ENCODE data around the gene TRAF1. TPM values are rescaled to one million over a fixed set of nuclear protein-coding genes. Genes with fewer than 3 reads are reported as not detected.

The TRAF1 gene
- total RNA-seq, 1 experiment from 2014 or later = 0.43 TPM

DNA sequence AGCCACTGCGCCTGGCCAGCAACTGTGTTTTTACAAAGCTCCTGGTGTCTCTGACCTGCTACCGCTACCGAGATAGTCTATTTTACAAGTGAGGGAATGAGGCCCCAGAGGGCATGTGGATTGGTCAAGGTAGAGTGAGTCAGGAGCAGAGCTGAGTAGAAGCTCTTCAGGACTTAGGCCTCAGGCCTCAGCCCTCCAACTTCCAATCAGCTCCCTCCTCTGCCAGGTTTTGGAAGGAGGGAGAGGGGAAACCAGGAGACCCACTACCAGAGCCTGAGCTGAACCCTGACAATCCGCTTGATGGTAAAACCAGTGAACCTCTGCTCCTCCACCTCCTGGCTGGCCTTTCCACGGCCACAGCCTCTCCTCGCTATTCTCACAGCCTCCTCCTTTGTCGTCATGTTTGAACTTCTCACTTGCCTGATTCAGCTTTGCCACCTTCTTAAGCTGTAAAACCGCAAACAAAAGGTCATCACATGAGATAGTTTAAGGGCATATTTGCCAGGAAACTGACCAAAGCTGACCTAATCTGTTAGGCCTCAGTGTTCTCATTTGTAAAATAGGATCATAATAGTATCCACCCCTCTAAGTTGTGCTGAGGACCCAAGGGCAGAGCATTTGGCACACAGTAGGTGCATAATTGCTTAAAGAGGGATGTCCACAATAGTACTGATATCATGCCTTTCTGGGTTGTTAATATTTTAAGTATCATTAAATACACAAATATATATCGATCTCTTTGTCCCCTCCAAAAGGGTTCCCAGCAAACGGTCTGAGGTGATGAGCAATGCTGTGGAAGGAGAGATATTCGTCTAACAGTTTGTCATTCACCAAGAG lies 1.7 kb downstream of the TRAF1 start:
- DNase-seq (ENCODE audit: low read depth) = no peak

GRCh38 chr9:120923620-120924328 lies 2.8 kb downstream of the TRAF1 start:
- DNase-seq (ENCODE audit: low read depth) = no peak

DNA sequence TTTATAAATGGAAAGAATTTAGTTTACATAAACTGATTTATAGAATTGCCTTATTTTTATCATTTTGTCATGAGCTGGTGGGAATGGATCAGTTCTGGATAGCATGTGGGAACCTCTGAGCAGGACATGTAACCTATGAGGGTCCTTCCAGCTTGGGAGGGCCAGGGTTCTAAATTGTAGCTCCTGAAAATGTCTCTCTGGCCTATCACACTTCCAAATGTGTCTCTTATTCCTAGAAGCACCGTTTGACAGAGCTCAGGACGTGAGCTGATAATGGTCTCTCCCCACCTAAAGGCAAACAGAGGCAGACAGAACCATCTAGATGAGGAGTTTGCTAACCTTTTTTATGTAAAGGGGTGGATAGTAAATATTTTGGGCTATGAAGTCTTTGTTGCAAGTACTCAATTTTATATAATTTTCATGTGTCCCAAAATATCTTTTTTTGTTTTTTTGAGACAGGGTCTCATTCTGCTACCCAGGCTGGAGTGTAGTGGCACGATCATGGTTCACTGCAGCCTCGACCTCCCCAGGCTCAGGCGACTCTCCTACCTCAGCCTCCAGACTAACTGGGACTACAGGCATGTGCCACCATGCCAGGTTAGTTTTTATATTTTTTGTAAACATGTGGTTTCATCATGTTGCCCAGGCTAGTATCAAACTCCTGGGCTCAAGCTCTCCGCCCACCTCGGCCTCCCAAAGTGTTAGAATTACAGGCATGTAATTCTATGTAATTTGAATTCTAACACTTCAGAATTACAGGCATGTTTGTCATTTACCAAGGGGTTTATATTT lies 4.0 kb downstream of the TRAF1 start:
- DNase-seq (ENCODE audit: low read depth) = no peak

DNA sequence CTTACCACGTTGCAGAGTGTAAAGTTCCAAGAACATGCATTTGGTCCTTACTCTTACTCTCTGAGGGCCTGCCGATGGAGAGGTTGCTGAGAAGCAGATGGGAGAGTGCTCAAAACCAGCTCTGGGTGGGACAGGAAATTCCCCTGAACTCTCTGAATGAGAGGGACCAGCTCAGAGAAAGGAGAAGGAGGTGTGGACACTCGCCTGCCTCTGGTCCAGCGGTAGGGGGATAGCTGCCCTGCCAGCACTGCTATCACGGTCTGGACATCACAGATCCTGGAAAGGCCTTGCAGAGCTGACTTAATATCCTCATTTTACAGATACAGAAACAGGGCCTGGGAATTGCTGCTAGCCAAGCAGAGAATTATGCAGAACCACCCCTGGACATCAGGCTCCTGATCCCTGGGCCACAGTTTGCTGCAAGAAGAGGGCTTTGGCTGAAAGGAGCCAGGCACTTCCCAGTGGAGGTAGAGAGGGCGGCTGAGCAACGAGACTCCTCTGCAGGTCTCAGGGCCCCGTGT lies 4.9 kb downstream of the TRAF1 start:
- DNase-seq (ENCODE audit: low read depth) = no peak

GRCh38 chr9:120920806-120921178 lies 5.8 kb downstream of the TRAF1 start:
- no peak for DNase-seq (ENCODE audit: low read depth)

DNA sequence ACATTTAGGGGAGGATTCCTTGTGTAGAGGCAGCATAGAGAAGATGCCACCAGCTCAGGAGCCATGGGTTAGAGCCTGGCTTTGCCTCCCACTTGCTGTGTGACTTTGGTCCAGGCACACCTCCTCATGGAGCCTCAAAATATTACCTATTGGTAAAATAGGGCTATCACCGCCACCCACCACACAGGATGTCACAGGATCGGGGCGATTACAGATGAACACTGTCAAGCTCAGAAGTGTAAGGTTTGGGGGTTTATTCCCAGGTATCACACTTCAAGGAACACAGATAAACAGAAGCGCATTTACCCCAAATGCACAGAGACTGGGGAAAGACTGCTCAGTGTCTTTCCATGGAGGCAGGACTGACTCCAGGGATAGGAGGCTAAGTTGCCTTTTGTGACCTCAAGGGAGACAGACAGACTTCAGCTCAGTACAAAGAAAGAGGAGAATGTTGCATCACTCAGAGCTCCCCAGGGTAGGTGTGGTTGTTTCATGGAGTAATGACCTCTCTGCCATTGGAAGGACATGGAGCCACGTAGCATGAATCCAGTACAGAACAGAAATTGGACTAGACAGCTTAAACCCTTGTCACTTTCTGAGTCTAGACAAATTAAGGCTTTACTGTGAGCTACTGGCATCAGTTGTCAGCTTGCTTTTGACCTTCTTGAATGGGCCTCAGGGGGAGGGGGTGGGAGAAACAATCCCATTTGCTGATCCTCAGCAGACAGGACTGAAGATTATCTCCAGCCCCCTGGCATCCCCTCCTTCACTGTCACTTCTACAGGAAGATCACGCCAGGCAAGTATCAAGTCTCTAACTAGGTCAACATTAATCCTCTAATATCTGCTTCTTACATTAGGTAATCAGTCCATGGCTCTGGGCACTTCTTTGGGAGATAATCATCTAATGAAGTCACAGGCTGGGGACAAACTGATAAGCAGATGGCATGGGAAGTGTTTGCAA lies 6.5 kb downstream of the TRAF1 start:
- no peak for DNase-seq (ENCODE audit: low read depth)

DNA sequence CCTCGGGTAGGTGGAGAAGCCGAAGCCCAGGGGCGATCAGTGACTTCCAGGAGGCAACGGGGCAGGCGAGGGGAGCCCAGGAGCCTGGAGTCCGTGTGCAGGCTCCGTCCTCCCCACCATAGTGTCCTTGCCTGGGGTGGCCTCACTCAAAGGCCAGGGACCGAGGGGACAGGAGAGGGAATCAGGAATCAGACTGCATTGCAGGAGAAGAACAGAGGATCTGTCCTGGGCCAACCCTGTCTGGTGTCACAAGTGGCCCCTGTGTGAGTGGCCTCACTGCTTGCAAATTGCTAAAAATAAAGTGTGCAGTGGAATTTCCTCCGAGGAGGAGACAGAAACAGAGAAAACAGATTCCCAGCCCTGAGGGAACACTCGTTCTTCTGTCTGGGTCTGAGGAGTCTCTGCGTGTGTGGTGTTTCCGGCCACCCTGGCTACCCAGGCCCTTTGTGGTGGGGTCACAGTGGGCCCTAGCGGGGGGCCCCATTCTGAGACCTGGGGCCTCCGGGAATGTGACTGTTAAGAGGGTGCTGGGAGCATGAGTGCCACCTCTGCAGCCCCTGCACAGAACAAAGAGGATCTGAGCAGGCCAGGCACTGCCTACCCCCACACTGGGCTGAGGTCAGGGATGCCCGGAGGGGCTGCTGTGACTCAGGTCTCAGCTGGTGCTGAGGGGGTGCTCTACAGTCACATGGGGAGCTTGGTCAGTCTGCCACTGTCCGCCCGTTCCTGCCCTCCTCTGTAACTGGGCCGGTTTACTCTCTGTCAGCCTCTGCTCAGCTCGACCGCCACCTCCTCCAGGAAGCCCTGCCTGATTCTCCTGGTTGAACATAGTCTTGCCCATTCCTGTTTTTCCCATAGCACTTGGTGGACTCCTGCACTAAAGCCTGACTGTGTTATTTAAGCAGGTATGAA lies 7.4 kb downstream of the TRAF1 start:
- DNase-seq (ENCODE audit: low read depth) = no peak

DNA sequence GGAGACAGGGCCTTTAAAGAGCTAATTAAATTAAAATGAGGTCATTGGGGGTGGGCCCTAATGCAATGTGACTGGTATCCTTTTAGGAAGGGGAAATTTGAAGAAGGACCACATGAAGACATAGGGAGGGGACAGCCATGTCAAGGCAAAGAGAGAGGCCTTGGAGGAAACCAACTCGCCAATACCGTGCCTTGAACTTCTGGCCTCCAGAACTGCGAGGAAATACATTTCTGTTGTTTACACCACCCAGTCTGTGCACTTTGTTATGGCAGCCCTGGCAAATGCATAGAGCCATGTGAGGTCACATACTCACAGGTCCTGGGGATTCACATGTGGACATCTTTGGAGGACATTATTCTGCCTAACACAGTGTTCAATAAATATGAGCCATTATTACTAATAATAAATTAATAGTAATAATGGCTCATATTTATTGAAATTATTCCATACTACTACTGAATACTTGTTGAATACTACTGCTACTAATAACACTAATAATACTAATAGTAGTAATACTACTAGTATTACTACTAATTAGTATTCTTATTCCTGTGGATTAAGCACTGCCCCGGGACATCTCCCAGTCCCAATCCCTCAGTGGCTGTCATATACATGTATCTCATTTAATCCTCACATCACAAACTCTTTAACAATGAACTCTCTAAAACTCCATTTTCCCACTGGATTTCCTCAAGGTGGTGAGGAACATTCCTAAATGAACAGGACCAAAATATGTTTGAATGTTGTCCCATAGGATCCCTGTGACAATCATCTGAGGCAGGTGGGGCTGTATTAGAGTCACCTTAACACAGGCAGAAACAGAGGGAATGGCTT lies 8.4 kb downstream of the TRAF1 start:
- no peak for DNase-seq (ENCODE audit: low read depth)

DNA sequence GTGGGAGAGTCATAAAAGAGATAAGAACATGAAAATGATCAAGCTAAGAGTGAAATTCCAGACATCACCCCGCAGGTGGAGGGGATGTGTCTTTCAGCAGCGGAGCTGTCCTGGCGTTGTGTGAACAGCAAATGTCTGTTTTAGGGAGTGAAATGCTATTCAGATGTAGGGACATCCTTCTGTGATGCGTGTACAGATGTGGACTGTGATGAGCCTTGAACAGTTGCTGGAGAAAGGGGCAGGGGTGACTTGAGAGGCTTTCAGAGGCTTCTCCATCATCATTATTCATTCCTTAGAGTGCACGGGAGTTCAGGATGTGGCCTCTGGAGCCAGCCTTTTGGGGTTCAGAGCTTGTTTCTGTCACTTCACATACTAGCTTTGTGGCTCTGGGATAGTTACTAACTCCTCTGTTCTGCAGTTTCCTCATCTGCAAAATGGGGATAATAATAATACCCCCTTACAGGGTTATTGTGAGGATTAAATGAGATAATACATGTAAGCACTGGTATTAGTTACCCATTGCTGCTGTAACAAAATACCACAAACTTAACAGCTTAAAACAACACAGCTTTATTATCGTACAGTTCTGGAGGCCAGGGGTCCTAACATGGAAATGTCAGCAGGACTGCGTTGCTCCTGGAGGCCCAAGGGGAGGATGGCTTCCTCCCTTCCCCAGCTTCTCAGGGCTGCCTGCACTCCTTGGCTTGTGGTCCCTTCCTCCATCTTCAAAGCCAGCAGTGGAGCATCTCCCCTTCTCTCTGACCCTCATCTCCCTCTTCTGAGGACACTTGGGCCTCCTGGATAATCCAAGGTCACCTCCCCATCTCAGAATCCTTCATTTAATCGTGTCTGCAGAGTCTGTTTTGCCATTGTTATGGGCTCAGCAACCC lies 9.4 kb downstream of the TRAF1 start:
- DNase-seq (ENCODE audit: low read depth) = no peak

DNA sequence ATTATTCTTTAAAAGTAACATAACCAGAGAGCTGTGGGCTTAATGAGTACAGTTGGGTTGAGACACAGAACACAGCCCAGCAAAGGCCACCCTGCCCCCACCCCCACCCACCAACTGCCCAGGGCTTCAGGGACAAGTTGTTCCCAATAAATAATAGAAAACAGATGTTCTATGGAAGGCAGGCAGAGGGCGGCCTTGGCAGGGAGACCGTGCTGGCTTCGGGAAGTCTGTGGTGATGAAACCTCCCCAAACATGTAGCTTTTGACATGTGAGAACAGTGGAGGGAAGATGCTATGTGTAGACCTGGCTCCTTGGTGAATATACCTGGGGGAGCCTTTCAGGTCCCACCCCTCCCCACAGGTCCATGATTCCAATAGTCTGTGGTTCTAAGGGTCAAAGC lies 10.0 kb downstream of the TRAF1 start:
- DNase-seq (ENCODE audit: low read depth) = no peak

DNA sequence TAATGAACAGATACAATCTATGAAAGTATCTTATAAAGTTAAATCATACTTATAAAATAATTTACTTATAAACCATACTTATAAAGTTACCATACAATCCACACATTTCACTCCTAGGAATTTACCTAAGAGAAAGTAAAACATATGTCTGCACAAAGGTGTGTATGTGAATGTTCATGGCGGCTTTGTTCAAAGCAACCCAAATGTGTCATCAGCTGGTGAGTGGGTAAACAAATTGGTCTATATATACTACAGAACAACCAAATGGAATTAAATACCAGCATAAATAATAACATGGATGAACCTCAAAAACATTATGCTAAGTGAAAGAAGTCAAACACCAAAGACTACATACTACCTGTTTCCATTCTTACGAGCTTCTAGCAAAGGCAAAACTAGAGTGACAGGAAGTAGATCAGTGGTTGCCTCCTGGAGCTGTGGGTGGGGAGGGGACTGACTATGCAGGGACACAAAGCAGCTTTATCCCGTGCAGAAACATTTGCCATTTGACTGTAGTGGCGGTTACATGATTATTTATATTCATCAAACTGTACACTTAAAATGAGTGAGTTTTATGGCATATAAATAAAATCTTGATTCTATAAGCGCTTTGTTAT lies 10.6 kb downstream of the TRAF1 start:
- no peak for DNase-seq (ENCODE audit: low read depth)

GRCh38 chr9:120914953-120915352 lies 11.6 kb downstream of the TRAF1 start:
- peak; percentile 35 for DNase-seq (ENCODE audit: low read depth)

GRCh38 chr9:120914396-120914795 lies 12.2 kb downstream of the TRAF1 start:
- DNase-seq (ENCODE audit: low read depth) = no peak

- DNase-seq (ENCODE audit: low read depth) = no peak
These were observed 12.8 kb downstream of the TRAF1 start for GRCh38 chr9:120913647-120914264.

- no peak for DNase-seq (ENCODE audit: low read depth)
These were observed 13.5 kb downstream of the TRAF1 start for GRCh38 chr9:120912958-120913646.

DNA sequence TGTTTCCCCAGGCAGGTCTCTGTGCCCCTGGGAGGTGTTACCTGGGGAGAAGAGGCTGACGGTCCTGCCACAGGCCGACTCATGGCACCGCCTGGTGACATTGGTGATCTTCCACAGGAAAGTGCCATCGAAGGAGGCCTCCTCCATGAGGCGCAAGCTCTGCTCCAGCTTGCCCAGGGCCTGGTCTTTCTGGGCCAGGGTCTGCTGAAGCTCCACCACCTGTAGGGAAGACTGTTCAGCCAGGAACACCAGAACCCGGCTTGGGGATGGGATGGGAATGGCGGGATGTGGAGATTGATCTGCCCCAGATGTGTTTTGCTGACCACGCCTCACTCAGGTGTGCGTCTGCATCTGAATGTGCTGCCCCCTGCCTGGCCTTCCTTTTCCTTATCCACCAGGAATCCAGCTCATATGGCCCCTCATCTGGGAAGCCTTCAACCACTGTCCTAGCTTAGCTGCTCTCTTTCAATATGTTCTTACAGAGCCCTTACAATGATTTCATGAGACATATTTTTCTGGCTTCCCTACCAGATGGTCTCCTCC lies 15.2 kb downstream of the TRAF1 start:
- DNase-seq (ENCODE audit: low read depth) = no peak
